Naive B cell (primary cell): ENCODE results near the gene KRT82. TPM values are rescaled to one million over a fixed set of nuclear protein-coding genes. Genes with fewer than 3 reads are reported as not detected.

ENCODE experiments used
- polyA plus RNA-seq, 6 donors: library from polyadenylated mRNA; unstranded; fragments of 300-500 nt; fragmentation: Illumina TruSeq; gene quantifications; one replicate each; pipeline ENCODE4 v1.2.3, GENCODE V29; 2021; ENCODE audit warnings: low read depth in 6 of 6

KRT82 gene
- polyA plus RNA-seq, 6 donors from 2014 or later = not detected

Other genes starting within 250 kb of the KRT82 start
- gene KRT80, start 214.3 kb downstream of the KRT82 start, polyA plus RNA-seq = not detected
- gene KRT7, start 173.1 kb downstream of the KRT82 start, polyA plus RNA-seq = not detected
- gene KRT86, start 131.7 kb downstream of the KRT82 start, polyA plus RNA-seq = not detected
- gene KRT81, start 114.8 kb downstream of the KRT82 start, polyA plus RNA-seq = not detected
- gene KRT83, start 84.9 kb downstream of the KRT82 start, polyA plus RNA-seq = not detected
- gene KRT85, start 38.9 kb downstream of the KRT82 start, polyA plus RNA-seq = not detected
- not detected for gene KRT84, start 20.7 kb downstream of the KRT82 start, polyA plus RNA-seq
- gene KRT75, start 28.0 kb upstream of the KRT82 start, polyA plus RNA-seq = not detected
- gene KRT6B, start 45.8 kb upstream of the KRT82 start, polyA plus RNA-seq = not detected
- gene KRT6C, start 67.5 kb upstream of the KRT82 start, polyA plus RNA-seq = not detected
- not detected for gene KRT6A, start 86.9 kb upstream of the KRT82 start, polyA plus RNA-seq
- gene KRT5, start 114.1 kb upstream of the KRT82 start, polyA plus RNA-seq = not detected
- not detected for gene KRT71, start 146.8 kb upstream of the KRT82 start, polyA plus RNA-seq
- gene KRT74, start 167.5 kb upstream of the KRT82 start, polyA plus RNA-seq = not detected
- gene KRT72, start 195.1 kb upstream of the KRT82 start, polyA plus RNA-seq = not detected
- not detected for gene KRT73, start 212.2 kb upstream of the KRT82 start, polyA plus RNA-seq
- not detected for gene KRT2, start 245.9 kb upstream of the KRT82 start, polyA plus RNA-seq